ENCODE results near the gene CACNA1I. TPM values are rescaled to one million over a fixed set of nuclear protein-coding genes. Genes with fewer than 3 reads are reported as not detected.

CACNA1I gene
- total and polyA plus RNA-seq, 2 donors (not counting 1 experiment from before 2014, with no cell fraction given), result 0.07 to 0.25 TPM

DNA sequence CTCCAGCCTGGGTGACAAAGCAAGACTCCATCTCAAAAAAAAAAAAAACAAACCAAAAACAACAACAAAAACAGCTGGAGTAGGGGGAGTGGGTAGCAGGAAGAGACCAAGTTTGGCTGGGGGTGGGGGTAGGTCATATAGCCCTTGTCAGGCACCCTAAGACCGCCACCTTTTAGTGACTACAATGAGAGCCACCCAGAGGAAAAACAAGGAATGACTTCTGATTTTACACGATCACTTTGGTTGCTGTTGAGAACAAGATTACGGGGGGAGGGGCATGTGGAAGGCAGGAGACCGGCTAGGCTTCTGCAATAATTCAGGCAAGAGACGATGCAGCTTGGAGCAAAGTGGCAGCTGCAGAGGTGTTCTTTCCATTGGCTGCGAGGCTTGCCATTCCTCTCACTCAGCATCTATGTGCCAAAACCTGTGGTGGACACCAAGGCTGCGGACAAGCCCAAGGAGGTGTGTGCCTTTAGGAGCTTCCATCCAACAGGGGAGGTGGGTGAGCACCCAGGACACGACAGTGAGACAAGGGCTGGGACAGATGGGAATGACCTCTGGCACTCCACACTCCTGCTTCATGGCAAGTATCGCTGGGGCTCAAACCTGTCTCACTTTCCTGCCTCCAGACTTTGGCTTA is 39.7 kb upstream of the CACNA1I start:
- H3K9me3 Mint-ChIP-seq (ENCODE audit: insufficient read depth), result no peaks in the 10 kb centered on the region
- TF ChIP-seq CTCF (IDR thresholded peaks at IDR 0.05) (no peak), EZH2 (IDR thresholded peaks at IDR 0.05; ENCODE audit: borderline replicate concordance, insufficient read depth, low read depth, low read length, poor library complexity, severe bottlenecking) (no peak)
- H3K27me3 ChIP-seq (replicated peaks in 1 of 4; ENCODE audit: control extremely low read depth in 1 of 4, control insufficient read depth in 3 of 4, insufficient read depth in 4 of 4, low read length in 3 of 4), result peaks cover 0 to 5% (median 0%) of the 10 kb centered on the region in 4 experiments
- peaks cover 0 to 33% of the 10 kb centered on the region in 2 experiments for H3K36me3 ChIP-seq (replicated peaks in 1 of 2; ENCODE audit: control extremely low read depth in 1 of 2, control insufficient read depth in 1 of 2, extremely low read depth in 1 of 2, insufficient read depth in 2 of 2, low read length in 1 of 2)
- no peak overlapping the region for H3K9ac ChIP-seq (ENCODE audit: low read length)
- WGBS (ENCODE audit: insufficient coverage), result 78% methylated on average over 8 of the region's 9 CpGs
- peaks cover 55 to 73% of the 10 kb centered on the region in 2 donors for H3K4me1 ChIP-seq (ENCODE audit: control insufficient read depth in 2 of 2, insufficient read depth in 2 of 2, low read length in 2 of 2)
- intact Hi-C loops (cut with micrococcal nuclease), result loop anchor here (5.0 kb wide), 1 partner anchor 646 kb away; the partner anchor contains the start of gene TNRC6B
- H3K79me2 ChIP-seq (ENCODE audit: control insufficient read depth, insufficient read depth, low read length), result peaks cover 56% of the 10 kb centered on the region
- POLR2A ChIA-PET, result interaction anchor here (1.0 to 6.3 kb wide), 3 partner anchors 10 to 214 kb away, joined by 3 to 57 read pairs (median 11); partner anchors contain the start of genes ATF4 and TAB1
- no peaks in the 10 kb centered on the region for H3K27me3 Mint-ChIP-seq
- H3K27ac Mint-ChIP-seq, result peak overlapping the region; percentile 69
- H3K4me3 Mint-ChIP-seq, result peak overlapping the region; percentile 91
- peak overlapping the region; percentile 97 for H3K4me2 ChIP-seq (replicated peaks; ENCODE audit: low read depth, low read length, poor library complexity, severe bottlenecking)
- H2AFZ ChIP-seq (ENCODE audit: insufficient read depth, low read depth, low read length, poor library complexity, severe bottlenecking), result no peak overlapping the region
- no peak overlapping the region for H3K27ac ChIP-seq (ENCODE audit: low read length in 2 of 2)
- peaks cover 64% of the 10 kb centered on the region for H3K4me1 Mint-ChIP-seq
- CTCF ChIA-PET, result interaction anchor here (0.8 to 13.4 kb wide), 14 partner anchors 10 to 818 kb away, joined by 3 to 328 read pairs (median 8); partner anchors contain the start of genes ATF4, RPL3 and TAB1
- H3K9me3 ChIP-seq (ENCODE audit: control extremely low read depth in 1 of 3, control insufficient read depth in 2 of 3, insufficient read depth in 1 of 3, low read length in 2 of 3), result peaks cover 0 to 7% (median 0%) of the 10 kb centered on the region in 3 donors
- no peak overlapping the region for H3K4me3 ChIP-seq (ENCODE audit: control extremely low read depth in 1 of 5, extremely low read depth in 1 of 5, insufficient read depth in 1 of 5, low read depth in 2 of 5, low read length in 4 of 5)
- no peak for ATAC-seq (ENCODE audit: low read depth)
- DNase-seq, result peak; percentile 56
- H4K20me1 ChIP-seq (ENCODE audit: control insufficient read depth, insufficient read depth, low read length, poor library complexity, severe bottlenecking), result peaks cover 46% of the 10 kb centered on the region

Data from B cell (primary cell).